GM19468 (cell line): ENCODE results near the gene TENT5D.
"Not testable (repeated sequence)": the region's sequence is repeated elsewhere in the genome, so short reads cannot be mapped to it uniquely, and the experiment has no call there.

Experiments used
- ATAC-seq: cut with Tn5 transposase; IDR thresholded peaks from one replicate; pipeline ENCODE4 v1.9.1; 2021; ENCODE audit warnings: mild to moderate bottlenecking, moderate library complexity, moderate number of reproducible peaks; ENCODE audit not compliant: unreplicated experiment; ENCODE audit errors: extremely low read depth

The TENT5D gene

GRCh38 chrX:80420147-80420546 is at the start of gene TENT5D:
TENT5D (plus strand) TSS chrX:80420447; CDS start chrX:80442540, 22,093 bp downstream.
- no peak for ATAC-seq

- not testable (repeated sequence) for ATAC-seq
These were observed 34.6 kb upstream of the TENT5D start for GRCh38 chrX:80385651-80386050.

GRCh38 chrX:80388206-80388605 is 32.0 kb upstream of the TENT5D start:
- no peak for ATAC-seq

- no peak for ATAC-seq
These were observed 8.2 kb upstream of the TENT5D start for GRCh38 chrX:80412042-80412441.

- ATAC-seq: no peak
These were observed 2.8 kb downstream of the TENT5D start for GRCh38 chrX:80423000-80423399.

- ATAC-seq: no peak
These were observed 3.5 kb downstream of the TENT5D start for GRCh38 chrX:80423744-80424143.

GRCh38 chrX:80430826-80431504 is 10.7 kb downstream of the TENT5D start:
- no peak for ATAC-seq

- no peak for ATAC-seq
These were observed 11.2 kb downstream of the TENT5D start for GRCh38 chrX:80431505-80431832.

GRCh38 chrX:80432441-80432840 is 12.2 kb downstream of the TENT5D start:
- ATAC-seq: no peak

- no peak for ATAC-seq
These were observed 12.6 kb downstream of the TENT5D start for GRCh38 chrX:80432863-80433262.

- not testable (repeated sequence) for ATAC-seq
These were observed 47.9 kb downstream of the TENT5D start for GRCh38 chrX:80468166-80468565.

- no peak for ATAC-seq
These were observed 51.3 kb downstream of the TENT5D start for GRCh38 chrX:80471582-80471981.

- no peak for ATAC-seq
These were observed 65.3 kb downstream of the TENT5D start for GRCh38 chrX:80485543-80485942.

- ATAC-seq: no peak
These were observed 66.1 kb downstream of the TENT5D start for GRCh38 chrX:80486299-80486698.

- no peak for ATAC-seq
These were observed 68.9 kb downstream of the TENT5D start for GRCh38 chrX:80489166-80489565.
